GM12892 (cell line): ENCODE results near the gene DOCK1.

Source experiments
- POLR2A ChIP-seq: IDR thresholded peaks from 2 replicates; pipeline ENCODE4 v1.6.1; 2011; ENCODE audit warnings: low read depth, low read length, control low read depth
- POLR2AphosphoS5 ChIP-seq: IDR thresholded peaks from 2 replicates; pipeline ENCODE4 v1.6.1; 2011; ENCODE audit warnings: low read depth, low read length, control low read depth

DNA sequence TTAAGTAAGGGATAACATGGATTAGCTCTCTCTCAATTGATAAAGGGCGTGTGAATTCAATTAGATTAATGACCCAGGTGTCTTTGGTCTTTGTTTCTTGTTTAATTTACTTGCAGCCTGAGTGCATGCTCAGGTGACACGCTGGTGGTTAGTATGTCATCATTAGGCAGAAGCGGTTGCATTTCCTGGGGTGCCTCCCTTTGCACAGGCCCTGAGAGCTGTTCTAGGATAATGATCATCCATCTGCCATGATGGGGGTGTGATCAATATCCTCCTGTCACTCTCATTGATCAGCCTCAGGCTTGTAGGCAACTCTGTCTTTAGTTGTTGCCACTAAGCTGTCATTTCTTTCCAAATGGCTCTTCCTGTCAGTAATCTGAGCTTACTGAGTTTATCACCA is 544.3 kb downstream of the DOCK1 start:
- TF ChIP-seq POLR2AphosphoS5 = no peak
- no peak for TF ChIP-seq POLR2A
